Dermis blood vessel endothelial cell (primary cell): ENCODE results near the gene OR8I2. TPM values are rescaled to one million over a fixed set of nuclear protein-coding genes. Genes with fewer than 3 reads are reported as not detected.
"Not testable (repeated sequence)": the region's sequence is repeated elsewhere in the genome, so short reads cannot be mapped to it uniquely, and the experiment has no call there.

Experiments used
- DNase-seq: peaks from one replicate; pipeline ENCODE4 v3.0.0; 2010
- total RNA-seq: library from RNA; depleted of rRNA; stranded (reverse); fragments of >200 nt; gene quantifications from 2 replicates; pipeline ENCODE4 v1.2.3, GENCODE V29; 2014

OR8I2 gene
- not detected in 2 replicates for total RNA-seq

GRCh38 chr11:56093008-56093407 is at the start of gene OR8I2:
Gene OR8I2, plus strand, starts transcription at chr11:56093308. Its CDS starts 0 bp downstream, at chr11:56093308.
- no peak for DNase-seq

- DNase-seq, result no peak
These were observed 47.6 kb upstream of the OR8I2 start for GRCh38 chr11:56045538-56045937.

- no peak for DNase-seq
These were observed 44.6 kb upstream of the OR8I2 start for GRCh38 chr11:56048480-56048879.

- no peak for DNase-seq
These were observed 43.6 kb upstream of the OR8I2 start for GRCh38 chr11:56049487-56049886.

GRCh38 chr11:56056366-56056765 is 36.7 kb upstream of the OR8I2 start:
- not testable (repeated sequence) for DNase-seq

GRCh38 chr11:56057661-56058237 is 35.4 kb upstream of the OR8I2 start:
- DNase-seq, result not testable (repeated sequence)

GRCh38 chr11:56058260-56058780 is 34.8 kb upstream of the OR8I2 start:
- DNase-seq, result not testable (repeated sequence)

GRCh38 chr11:56066980-56067379 is 26.1 kb upstream of the OR8I2 start:
- DNase-seq, result no peak

- DNase-seq, result no peak
These were observed 3.4 kb upstream of the OR8I2 start for GRCh38 chr11:56089697-56090096.

GRCh38 chr11:56103210-56103737 is 10.2 kb downstream of the OR8I2 start, which contains the start of gene OR8H2:
Gene OR8H2, plus strand, starts transcription at chr11:56103687. Its CDS starts 1,356 bp downstream, at chr11:56105043.
- DNase-seq, result no peak

GRCh38 chr11:56122073-56122472 is 29.0 kb downstream of the OR8I2 start, which contains the start of gene OR8H3:
Gene OR8H3, plus strand, starts transcription at chr11:56122373. Its CDS starts 0 bp downstream, at chr11:56122373.
- no peak for DNase-seq

- DNase-seq, result no peak
These were observed 47.1 kb downstream of the OR8I2 start, which contains the start of gene OR8J3 for GRCh38 chr11:56140151-56140661. Gene OR8J3, minus strand, starts transcription at chr11:56140201. Its CDS starts 2,483 bp downstream, at chr11:56137718.

GRCh38 chr11:56143681-56144080 is 50.6 kb downstream of the OR8I2 start:
- DNase-seq, result not testable (repeated sequence)

Other genes starting within 250 kb of the OR8I2 start
- gene TRIM51, start 210.0 kb upstream of the OR8I2 start, total RNA-seq, result not detected in 2 replicates
- gene OR5W2, start 178.7 kb upstream of the OR8I2 start, total RNA-seq, result not detected in 2 replicates
- not detected in 2 replicates for gene OR5I1, start 156.9 kb upstream of the OR8I2 start, total RNA-seq
- gene OR10AG1, start 123.4 kb upstream of the OR8I2 start, total RNA-seq, result not detected in 2 replicates
- gene OR5F1, start 98.7 kb upstream of the OR8I2 start, total RNA-seq, result not detected in 2 replicates
- not detected in 2 replicates for gene OR5AS1, start 65.7 kb upstream of the OR8I2 start, total RNA-seq
- not detected in 2 replicates for gene OR8H2, start 10.4 kb downstream of the OR8I2 start, total RNA-seq
- gene OR8H3, start 29.1 kb downstream of the OR8I2 start, total RNA-seq, result not detected in 2 replicates
- gene OR8J3, start 46.9 kb downstream of the OR8I2 start, total RNA-seq, result not detected in 2 replicates
- gene OR8K5, start 67.0 kb downstream of the OR8I2 start, total RNA-seq, result not detected in 2 replicates
- not detected in 2 replicates for gene OR5J2, start 83.3 kb downstream of the OR8I2 start, total RNA-seq
- not detected in 2 replicates for gene OR5T2, start 140.9 kb downstream of the OR8I2 start, total RNA-seq
- gene OR5T3, start 158.9 kb downstream of the OR8I2 start, total RNA-seq, result not detected in 2 replicates
- gene OR5T1, start 180.8 kb downstream of the OR8I2 start, total RNA-seq, result not detected in 2 replicates
- not detected in 2 replicates for gene OR8H1, start 198.9 kb downstream of the OR8I2 start, total RNA-seq
- not detected in 2 replicates for gene OR8K3, start 221.8 kb downstream of the OR8I2 start, total RNA-seq